GM04503 (cell line): Measurements from ENCODE around the gene ZDHHC24.
A peak's percentile ranks its signal among the peaks of the same experiment; 100 is the strongest.
"Not testable (repeated sequence)": the region's sequence is repeated elsewhere in the genome, so short reads cannot be mapped to it uniquely, and the experiment has no call there.

ENCODE experiments used
- DNase-seq: peaks from one replicate; pipeline ENCODE4 v3.0.0-alpha.2; 2012; ENCODE audit warnings: low read depth

ZDHHC24 gene, protein sequence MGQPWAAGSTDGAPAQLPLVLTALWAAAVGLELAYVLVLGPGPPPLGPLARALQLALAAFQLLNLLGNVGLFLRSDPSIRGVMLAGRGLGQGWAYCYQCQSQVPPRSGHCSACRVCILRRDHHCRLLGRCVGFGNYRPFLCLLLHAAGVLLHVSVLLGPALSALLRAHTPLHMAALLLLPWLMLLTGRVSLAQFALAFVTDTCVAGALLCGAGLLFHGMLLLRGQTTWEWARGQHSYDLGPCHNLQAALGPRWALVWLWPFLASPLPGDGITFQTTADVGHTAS

GRCh38 chr11:66545701-66546367, at the start of gene ZDHHC24:
Gene ZDHHC24 (minus strand): TSS chr11:66546048. CDS start chr11:66546003, 45 bp downstream.
- DNase-seq = peak; percentile 87

GRCh38 chr11:66595245-66595904, 49.5 kb upstream of the ZDHHC24 start:
- no peak for DNase-seq

- no peak for DNase-seq
Observed at GRCh38 chr11:66593650-66594049, 47.8 kb upstream of the ZDHHC24 start.

DNA sequence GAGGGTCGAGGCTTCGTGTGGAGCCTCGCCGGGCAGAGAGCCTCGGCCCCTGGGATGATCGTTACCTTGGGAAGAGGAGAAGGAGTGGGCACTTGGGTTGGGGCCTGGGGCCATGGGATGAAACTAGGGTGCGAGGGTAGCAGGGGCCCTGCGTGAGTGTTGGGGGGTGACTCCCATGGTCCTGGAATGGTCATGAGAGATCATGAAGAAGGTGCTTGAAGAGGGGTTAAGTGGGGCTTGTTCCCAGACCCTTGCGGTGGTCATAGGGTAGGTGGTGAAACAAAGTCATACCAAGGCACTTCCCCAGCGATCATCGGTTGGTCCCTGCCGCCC, 47.4 kb upstream of the ZDHHC24 start:
- no peak for DNase-seq

GRCh38 chr11:66592457-66593302, 46.8 kb upstream of the ZDHHC24 start, which contains the start of the genes CCDC87 and CCS:
Gene CCDC87 (minus strand): TSS chr11:66593063. CDS start chr11:66593015, 48 bp downstream.
Gene CCS (plus strand): TSS chr11:66593185. CDS start chr11:66593262, 77 bp downstream.
- peak; percentile 57 for DNase-seq

- DNase-seq = no peak
Observed at GRCh38 chr11:66591175-66591574, 45.3 kb upstream of the ZDHHC24 start.

DNA sequence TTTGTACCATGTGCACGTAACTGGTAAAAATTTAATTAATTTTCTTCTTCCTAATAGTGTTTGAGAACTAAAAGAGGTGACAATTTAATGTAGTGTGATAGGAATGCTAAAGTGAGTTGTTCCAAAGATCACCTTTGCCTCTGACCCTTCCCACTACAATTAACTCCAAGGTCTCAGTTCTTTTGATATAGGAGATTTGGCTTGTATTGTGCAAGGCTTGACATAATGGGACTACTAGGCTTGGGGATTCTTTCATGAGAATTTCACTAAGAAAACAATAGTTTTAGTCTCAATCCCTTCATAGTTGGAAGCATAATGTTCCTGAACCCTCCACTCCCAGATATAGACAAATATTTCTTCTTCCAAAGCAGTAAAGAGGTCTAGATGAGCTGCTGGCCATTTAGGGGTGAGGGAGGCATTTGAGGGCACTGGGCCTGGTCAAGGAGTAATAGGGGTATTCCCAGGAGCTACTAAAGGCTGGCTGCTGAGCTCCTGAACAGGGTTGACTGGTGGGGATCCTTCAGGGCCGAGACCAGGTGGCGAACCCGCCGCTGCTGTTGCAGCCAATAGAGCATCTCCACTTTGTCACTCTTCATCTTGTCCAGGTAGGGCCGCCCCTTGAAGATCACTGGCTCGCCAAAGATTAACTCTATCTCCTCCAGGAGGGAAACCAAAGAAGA, 44.3 kb upstream of the ZDHHC24 start:
- DNase-seq = no peak

DNA sequence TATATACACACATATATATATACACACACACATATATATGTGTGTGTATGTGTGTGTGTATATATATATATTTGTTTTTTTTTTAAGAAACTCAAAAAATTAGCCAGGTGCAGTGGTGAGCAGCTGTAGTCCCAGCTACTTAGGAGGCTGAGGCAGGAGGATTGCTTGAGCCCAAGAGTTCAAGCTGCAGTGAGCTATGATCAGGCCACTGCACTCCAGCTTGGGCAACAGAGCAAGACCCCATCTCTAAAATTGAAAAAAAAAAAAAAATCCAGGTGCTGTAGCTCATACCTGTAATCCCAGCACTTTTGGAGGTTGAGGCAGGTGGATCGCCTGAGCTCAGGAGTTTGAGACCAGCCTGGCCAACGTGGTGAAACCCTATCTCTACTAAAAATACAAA, 43.5 kb upstream of the ZDHHC24 start:
- not testable (repeated sequence) for DNase-seq

GRCh38 chr11:66586136-66586535, 40.3 kb upstream of the ZDHHC24 start:
- no peak for DNase-seq

DNA sequence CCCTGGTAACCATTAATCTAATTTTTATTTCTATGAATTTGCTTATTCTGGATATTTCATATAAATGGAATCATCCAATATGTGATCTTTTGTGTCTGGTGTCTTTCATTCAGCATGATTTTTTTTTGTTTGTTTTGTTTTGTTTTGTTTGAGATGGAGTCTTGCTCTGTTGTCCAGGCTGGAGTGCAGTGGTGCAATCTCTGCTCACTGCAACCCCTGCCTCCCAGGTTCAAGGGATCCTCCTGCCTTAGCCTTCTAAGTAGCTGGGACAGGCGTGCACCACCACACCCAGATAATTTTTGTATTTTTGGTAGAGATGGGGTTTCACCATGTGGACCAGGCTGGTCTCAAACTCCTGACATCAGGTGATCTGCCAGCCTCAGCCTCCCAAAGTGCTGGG, 39.6 kb upstream of the ZDHHC24 start:
- not testable (repeated sequence) for DNase-seq

DNA sequence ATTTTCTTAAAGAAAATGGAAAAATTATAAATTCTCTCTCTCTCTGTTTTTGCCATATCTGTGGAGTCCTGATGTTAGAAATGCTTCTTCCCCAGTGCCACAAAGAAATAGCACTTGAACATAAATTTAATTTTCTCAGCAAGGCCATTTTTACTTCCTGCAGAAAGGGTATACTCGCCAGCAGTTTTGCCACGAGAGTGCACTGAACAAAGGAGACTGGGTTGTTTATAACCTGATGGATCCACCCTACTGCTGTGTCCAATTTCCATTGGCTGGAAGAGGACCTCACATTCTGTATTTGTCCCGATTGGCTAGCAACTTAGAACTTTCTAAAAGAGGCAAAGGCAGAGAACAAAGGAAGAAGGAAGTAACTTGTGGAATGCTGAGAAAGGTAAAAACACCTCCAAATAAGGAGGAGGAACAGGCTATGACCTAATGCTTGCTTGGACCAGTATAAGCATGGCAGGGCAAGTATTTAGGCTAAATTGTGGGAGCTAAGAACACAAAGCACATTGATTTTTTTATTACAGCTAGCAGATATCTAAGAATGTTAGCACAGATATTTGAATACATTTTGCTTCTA, 36.8 kb upstream of the ZDHHC24 start:
- not testable (repeated sequence) for DNase-seq

DNA sequence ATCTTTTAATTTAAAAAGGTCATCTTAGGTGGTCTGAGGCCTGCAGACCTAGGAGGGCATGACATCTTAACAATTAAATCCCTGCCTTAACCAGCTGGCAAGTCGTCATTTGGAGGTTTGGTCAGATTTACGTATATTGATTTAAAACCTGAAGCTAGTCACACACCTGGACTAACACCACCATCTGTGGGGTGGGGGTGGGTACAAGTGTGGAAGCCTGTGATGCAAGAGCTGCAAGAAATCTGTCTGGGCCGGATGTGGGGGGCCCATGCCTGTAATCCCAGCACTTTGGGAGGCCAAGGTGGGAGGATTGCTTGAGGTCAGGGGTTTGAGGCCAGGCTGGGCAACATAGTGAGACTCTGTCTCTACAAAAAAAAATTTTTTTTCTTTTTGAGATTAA, 35.4 kb upstream of the ZDHHC24 start:
- DNase-seq = no peak

DNA sequence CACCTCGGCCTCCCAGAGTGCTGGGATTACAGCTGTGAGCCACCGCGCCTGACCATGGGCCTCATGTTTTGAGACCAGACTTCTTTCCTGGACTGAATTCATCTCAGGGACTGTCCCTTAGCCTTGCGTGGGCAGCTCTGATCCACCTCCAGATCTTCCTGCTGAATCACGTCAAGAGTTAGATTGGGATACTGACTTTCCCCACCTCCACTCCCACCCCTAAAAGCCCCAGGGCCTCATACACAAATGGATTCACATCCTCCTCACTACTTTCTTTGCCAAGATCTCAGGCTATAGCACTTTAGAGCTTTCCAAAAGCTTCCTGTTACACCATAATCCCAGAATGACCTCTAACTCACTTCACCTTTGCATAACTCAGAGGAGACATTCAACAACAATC, 35.0 kb upstream of the ZDHHC24 start:
- no peak for DNase-seq

- DNase-seq = no peak
Observed at GRCh38 chr11:66579017-66579606, 33.3 kb upstream of the ZDHHC24 start.

DNA sequence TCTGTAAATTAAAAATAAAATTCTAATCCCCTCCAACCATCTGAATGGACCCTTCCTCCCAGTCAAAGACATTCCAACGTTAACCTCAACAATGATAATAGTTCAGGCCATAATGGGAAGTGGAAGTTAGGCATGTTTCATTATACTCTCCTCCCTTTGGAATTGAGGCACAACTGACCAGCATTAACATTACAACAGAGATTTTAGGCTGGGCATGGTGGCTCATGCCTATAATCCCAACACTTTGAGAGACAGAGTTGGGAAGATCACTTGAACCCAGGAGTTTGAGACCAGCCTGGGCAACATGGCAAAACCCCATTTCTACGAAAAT, 25.0 kb upstream of the ZDHHC24 start:
- no peak for DNase-seq

GRCh38 chr11:66570079-66570849, 24.4 kb upstream of the ZDHHC24 start:
- no peak for DNase-seq

GRCh38 chr11:66569076-66569475, 23.2 kb upstream of the ZDHHC24 start:
- no peak for DNase-seq

DNA sequence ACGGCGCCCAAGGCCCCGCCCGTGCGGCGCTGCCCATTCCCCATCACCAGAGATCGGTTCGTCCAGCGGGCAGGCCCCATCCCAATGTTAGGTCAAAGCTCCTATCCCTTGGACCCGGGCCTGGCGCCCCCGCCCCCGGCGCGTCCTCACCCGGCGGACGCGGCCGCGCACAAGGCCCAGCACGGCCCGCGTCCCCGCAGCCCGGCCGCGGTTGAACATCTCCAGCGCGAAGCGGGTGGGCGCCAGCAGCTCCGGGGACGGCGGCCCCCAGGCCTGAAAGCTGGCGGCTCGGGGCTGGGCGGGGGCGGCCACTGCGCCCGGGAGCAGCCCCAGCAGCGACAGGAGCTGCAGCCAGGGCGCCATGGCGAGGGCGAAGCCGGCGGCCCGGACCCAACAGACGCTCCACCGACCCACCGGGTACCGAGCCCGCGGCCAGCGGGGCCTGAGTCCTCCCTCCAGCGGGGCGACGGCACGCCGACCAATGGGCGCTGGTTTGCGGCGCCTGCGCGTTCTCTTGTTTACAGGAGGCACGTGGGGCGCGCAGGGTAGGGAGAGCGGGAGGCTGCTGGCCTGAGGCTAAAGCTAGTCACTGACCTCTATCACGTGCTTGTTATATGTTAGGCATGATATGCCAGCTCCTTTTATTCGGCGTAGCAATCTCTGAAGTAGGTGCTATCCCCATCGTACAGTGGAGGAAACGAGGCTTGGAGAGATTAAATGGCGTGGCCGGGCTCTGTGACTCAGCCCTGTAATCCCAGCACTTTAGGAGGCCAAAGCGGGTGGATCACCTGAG, 22.5 kb upstream of the ZDHHC24 start, which contains the start of gene CTSF:
Gene CTSF, minus strand, starts transcription at position 483 of the 793 bp plus-strand sequence. Its CDS starts 120 bp downstream, at position 363.
- no peak for DNase-seq

- no peak for DNase-seq
Observed at GRCh38 chr11:66567787-66568123, 21.9 kb upstream of the ZDHHC24 start.
